B cell (primary cell): ENCODE results near the gene SEC14L6. TPM values are rescaled to one million over a fixed set of nuclear protein-coding genes. Genes with fewer than 3 reads are reported as not detected.

Experiments used
- ATAC-seq: fragments of 200-7000 bp; cut with Tn5 transposase; one replicate; pipeline ENCODE4 v1.10.0; 2021; ENCODE audit warnings: low read depth, mild to moderate bottlenecking, moderate number of reproducible peaks, moderate library complexity
- CTCF ChIA-PET: fragments of 350-600 bp; sonication (Branson Sonifier 250); formaldehyde crosslinking; loops from one replicate; lab custom pipeline; 2021; ENCODE audit warnings: antibody characterized with exemption, inconsistent platforms; lab: Charles Lee
- POLR2A ChIA-PET: fragments of 350-600 bp; sonication (Branson Sonifier 250); formaldehyde crosslinking; loops from one replicate; lab custom pipeline; 2021; ENCODE audit warnings: antibody characterized with exemption; lab: Charles Lee
- DNase-seq: peaks from one replicate; pipeline ENCODE4 v3.0.0; 2013
- H2AFZ ChIP-seq: 2 replicates; pipeline ENCODE4 v1.6.1; 2012; ENCODE audit warnings: mild to moderate bottlenecking, low read depth, low read length; ENCODE audit not compliant: insufficient read depth, poor library complexity, severe bottlenecking
- H3K27ac ChIP-seq, 2 donors: 1 replicate in 1 of 2; 2 replicates in 1 of 2; pipeline ENCODE4 v1.5.1; 2012 to 2013; ENCODE audit warnings: low read length in 2 of 2, mild to moderate bottlenecking in 2 of 2, moderate library complexity in 1 of 2
- H3K27me3 ChIP-seq, 4 experiments: fragments of 200-600 bp in 1 of 4; sonication (generic) in 1 of 4; replicated peaks in 1 of 4; 1 replicate in 2 of 4; 2 replicates in 2 of 4; pipeline versions ENCODE4 v1.6.1 to v1.7.0; 2013 to 2016; ENCODE audit warnings: low read length in 3 of 4, mild to moderate bottlenecking in 2 of 4, mixed read lengths in 1 of 4, moderate library complexity in 1 of 4; ENCODE audit not compliant: insufficient read depth in 4 of 4, control insufficient read depth in 3 of 4; ENCODE audit errors: control extremely low read depth in 1 of 4
- H3K36me3 ChIP-seq, 2 experiments: replicated peaks in 1 of 2; 1 replicate in 1 of 2; 2 replicates in 1 of 2; pipeline versions ENCODE4 v1.6.1 to v1.7.1; 2013; ENCODE audit warnings: low read length in 1 of 2; ENCODE audit not compliant: insufficient read depth in 2 of 2, control insufficient read depth in 1 of 2; ENCODE audit errors: control extremely low read depth in 1 of 2, extremely low read depth in 1 of 2
- H3K4me1 ChIP-seq, 2 donors: fragments of 200-600 bp in 1 of 2; sonication (generic) in 1 of 2; 1 replicate in 1 of 2; 2 replicates in 1 of 2; pipeline versions ENCODE4 v1.5.1 to v1.6.1; 2013 to 2017; ENCODE audit warnings: low read length in 2 of 2; ENCODE audit not compliant: control insufficient read depth in 2 of 2, insufficient read depth in 2 of 2
- H3K4me2 ChIP-seq: replicated peaks from 2 replicates; pipeline ENCODE3; 2012; ENCODE audit warnings: mild to moderate bottlenecking, low read depth, low read length; ENCODE audit not compliant: poor library complexity, severe bottlenecking
- H3K4me3 ChIP-seq, 5 experiments: fragments of 200-600 bp in 1 of 5; sonication (generic) in 1 of 5; 1 replicate in 3 of 5; 2 replicates in 2 of 5; pipeline versions ENCODE4 v1.5.1 to v1.7.0; 2011 to 2016; ENCODE audit warnings: low read length in 4 of 5, mild to moderate bottlenecking in 4 of 5, low read depth in 2 of 5, control low read depth in 1 of 5, moderate library complexity in 1 of 5; ENCODE audit not compliant: insufficient read depth in 1 of 5; ENCODE audit errors: control extremely low read depth in 1 of 5, extremely low read depth in 1 of 5
- H3K79me2 ChIP-seq: fragments of 200-600 bp; sonication (generic); one replicate; pipeline ENCODE4 v1.6.0; 2016; ENCODE audit warnings: low read length; ENCODE audit not compliant: control insufficient read depth, insufficient read depth
- H3K9ac ChIP-seq: fragments of 200-600 bp; sonication (generic); 2 replicates; pipeline ENCODE4 v1.6.1; 2017; ENCODE audit warnings: mild to moderate bottlenecking, low read length, moderate library complexity
- H3K9me3 ChIP-seq, 3 donors: one replicate each; pipeline versions ENCODE4 v1.6.1 to v1.7.1; 2013; ENCODE audit warnings: low read length in 2 of 3; ENCODE audit not compliant: control insufficient read depth in 2 of 3, insufficient read depth in 1 of 3; ENCODE audit errors: control extremely low read depth in 1 of 3
- H4K20me1 ChIP-seq: 2 replicates; pipeline ENCODE4 v1.6.0; 2012; ENCODE audit warnings: mild to moderate bottlenecking, low read length; ENCODE audit not compliant: insufficient read depth, control insufficient read depth, poor library complexity, severe bottlenecking
- H3K27ac Mint-ChIP-seq: one replicate; pipeline ENCODE4 v1.8.0; 2021; ENCODE audit warnings: mixed read lengths
- H3K27me3 Mint-ChIP-seq: one replicate; pipeline ENCODE4 v1.8.0; 2021; ENCODE audit warnings: mixed read lengths
- H3K4me1 Mint-ChIP-seq: one replicate; pipeline ENCODE4 v1.8.0; 2021; ENCODE audit warnings: mixed read lengths
- H3K4me3 Mint-ChIP-seq: one replicate; pipeline ENCODE4 v1.8.0; 2021; ENCODE audit warnings: mixed read lengths
- H3K9me3 Mint-ChIP-seq: one replicate; pipeline ENCODE4 v1.8.0; 2022; ENCODE audit warnings: mixed read lengths; ENCODE audit not compliant: insufficient read depth
- EZH2 ChIP-seq: IDR thresholded peaks from 2 replicates; pipeline ENCODE4 v1.6.1; 2012; ENCODE audit warnings: borderline replicate concordance, low read depth, mild to moderate bottlenecking, moderate library complexity, low read length; ENCODE audit not compliant: insufficient read depth, poor library complexity, severe bottlenecking
- WGBS: methylation state at CpG from one replicate; pipeline ENCODE4 v1.1.5; 2013; ENCODE audit warnings: missing lambda C conversion rate; ENCODE audit not compliant: insufficient coverage; 5-methylcytosine and 5-hydroxymethylcytosine counted together
- intact Hi-C: fragments of 100-400 bp; cut with micrococcal nuclease; formaldehyde crosslinking; loops from one replicate; pipeline ENCODE4 v1.10.0; 2022
- polyA plus RNA-seq: library from polyadenylated mRNA; depleted of rRNA; stranded (reverse); fragments of >200 nt; gene quantifications from 2 replicates; pipeline ENCODE4 v1.2.3, GENCODE V29; 2012
- total RNA-seq, 2 donors: library from RNA; stranded (reverse); fragments of 120-200 nt in 1 of 2; gene quantifications; 1 replicate in 1 of 2; 2 replicates in 1 of 2; pipeline versions ENCODE4 v1.2.3 to v1.2.4, GENCODE V29; 2013 to 2022
- TF ChIP-seq, protein P1 (sequence below): fragments of 200-600 bp; IDR thresholded peaks from one replicate; pipeline ENCODE4 v1.8.0; 2022; ENCODE audit warnings: antibody characterized with exemption, mild to moderate bottlenecking

Gene SEC14L6
- total and polyA plus RNA-seq, 2 donors (not counting 1 experiment from before 2014, with no cell fraction given), result not detected

DNA sequence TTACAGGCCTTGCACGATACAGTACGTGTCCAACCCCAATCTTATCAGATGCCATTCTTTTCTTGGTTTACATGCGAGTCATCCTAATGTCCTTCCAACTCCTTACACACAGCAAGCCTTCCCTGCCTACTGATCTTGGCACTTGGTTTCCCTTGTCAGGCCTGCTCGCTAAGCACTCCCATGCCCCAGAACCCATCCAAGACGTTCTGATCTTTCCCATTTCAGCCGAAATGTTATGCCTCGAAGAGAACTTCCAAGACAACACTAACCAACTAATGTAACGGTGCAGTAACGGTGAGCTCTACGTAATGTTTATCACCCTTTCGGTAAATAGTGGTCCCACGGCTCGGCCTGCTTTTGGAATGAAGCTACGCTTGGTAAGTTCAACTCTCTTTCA, 44.6 kb upstream of the SEC14L6 start:
- H3K27me3 Mint-ChIP-seq, result peaks cover 3% of the 10 kb centered on the region

DNA sequence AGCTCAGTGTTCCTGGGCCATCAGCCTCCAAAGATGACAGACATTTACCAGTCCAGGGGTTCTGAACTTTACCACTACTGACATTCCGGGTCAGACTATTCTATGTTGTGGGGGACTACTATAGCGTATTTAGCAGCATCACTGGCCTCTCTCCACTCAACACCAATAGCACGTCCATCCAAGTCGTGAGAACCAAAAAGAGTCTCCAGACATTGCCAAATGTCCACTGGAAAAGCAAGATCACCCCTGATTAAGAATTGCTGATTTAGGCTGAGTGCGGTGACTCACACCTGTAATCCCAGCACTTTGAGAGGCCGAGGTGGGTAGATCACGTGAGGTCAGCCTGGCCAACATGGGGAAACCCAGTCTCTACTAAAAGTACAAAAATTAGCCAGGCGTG, 39.9 kb upstream of the SEC14L6 start:
- H3K9me3 ChIP-seq, result no peaks in the 10 kb centered on the region
- 100% methylated on average over 6 of the region's 8 CpGs for WGBS
- TF ChIP-seq, protein P1, sequence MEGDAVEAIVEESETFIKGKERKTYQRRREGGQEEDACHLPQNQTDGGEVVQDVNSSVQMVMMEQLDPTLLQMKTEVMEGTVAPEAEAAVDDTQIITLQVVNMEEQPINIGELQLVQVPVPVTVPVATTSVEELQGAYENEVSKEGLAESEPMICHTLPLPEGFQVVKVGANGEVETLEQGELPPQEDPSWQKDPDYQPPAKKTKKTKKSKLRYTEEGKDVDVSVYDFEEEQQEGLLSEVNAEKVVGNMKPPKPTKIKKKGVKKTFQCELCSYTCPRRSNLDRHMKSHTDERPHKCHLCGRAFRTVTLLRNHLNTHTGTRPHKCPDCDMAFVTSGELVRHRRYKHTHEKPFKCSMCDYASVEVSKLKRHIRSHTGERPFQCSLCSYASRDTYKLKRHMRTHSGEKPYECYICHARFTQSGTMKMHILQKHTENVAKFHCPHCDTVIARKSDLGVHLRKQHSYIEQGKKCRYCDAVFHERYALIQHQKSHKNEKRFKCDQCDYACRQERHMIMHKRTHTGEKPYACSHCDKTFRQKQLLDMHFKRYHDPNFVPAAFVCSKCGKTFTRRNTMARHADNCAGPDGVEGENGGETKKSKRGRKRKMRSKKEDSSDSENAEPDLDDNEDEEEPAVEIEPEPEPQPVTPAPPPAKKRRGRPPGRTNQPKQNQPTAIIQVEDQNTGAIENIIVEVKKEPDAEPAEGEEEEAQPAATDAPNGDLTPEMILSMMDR, result no peak
- TF ChIP-seq EZH2, result no peak
- CTCF ChIA-PET, result no interaction called here
- intact Hi-C loops, result no loop called here
- no peak overlapping the region for H3K27ac ChIP-seq
- peaks cover 2 to 78% of the 10 kb centered on the region in 2 experiments for H3K36me3 ChIP-seq
- no peak overlapping the region for H2AFZ ChIP-seq
- ATAC-seq, result no peak
- POLR2A ChIA-PET, result no interaction called here
- H3K27me3 ChIP-seq, result no peaks in the 10 kb centered on the region
- Mint-ChIP-seq H3K27ac (no peak overlapping the region), H3K9me3 (no peaks in the 10 kb centered on the region), H3K4me1 (no peaks in the 10 kb centered on the region), H3K27me3 (no peaks in the 10 kb centered on the region), H3K4me3 (no peak overlapping the region)
- peaks cover 64% of the 10 kb centered on the region for H4K20me1 ChIP-seq
- no peak for DNase-seq
- peaks cover 21% of the 10 kb centered on the region for H3K79me2 ChIP-seq
- H3K4me1 ChIP-seq, result peaks cover 11 to 17% of the 10 kb centered on the region in 2 donors
- no peak overlapping the region for H3K4me2 ChIP-seq
- no peak overlapping the region for H3K4me3 ChIP-seq
- H3K9ac ChIP-seq, result no peak overlapping the region

More for the DNA sequence above, 44.6 kb upstream of the SEC14L6 start:
- 7% methylated on average over 14 of the region's 14 CpGs for WGBS
- H3K4me1 ChIP-seq, result peaks cover 14 to 22% of the 10 kb centered on the region in 2 donors
- intact Hi-C loops, result loop anchor here (5.0 to 10.0 kb wide), 8 partner anchors 196 to 1881 kb away; partner anchors contain the start of genes CASTOR1, DEPDC5, FBXO7 and MTMR3
- H4K20me1 ChIP-seq, result peaks cover 23% of the 10 kb centered on the region
- peak overlapping the region; percentile 89 for H3K9ac ChIP-seq
- H3K79me2 ChIP-seq, result peaks cover 24% of the 10 kb centered on the region
- H3K27ac ChIP-seq, result peak overlapping the region; percentile 95 to 98
- ATAC-seq, result no peak
- peaks cover 2 to 32% of the 10 kb centered on the region in 2 experiments for H3K36me3 ChIP-seq
- peak overlapping the region; percentile 92 for H3K4me2 ChIP-seq
- H3K9me3 Mint-ChIP-seq, result no peaks in the 10 kb centered on the region
- ChIA-PET CTCF (interaction anchor here (0.8 to 1.3 kb wide), 3 partner anchors 163 to 331 kb away, joined by 3 read pairs; partner anchors contain the start of gene RNF215), POLR2A (interaction anchor here (0.5 to 1.3 kb wide), 3 partner anchors 15 to 89 kb away, joined by 3 to 4 read pairs (median 3); partner anchors contain the start of genes SLC35E4 and TCN2)
- H3K9me3 ChIP-seq, result no peaks in the 10 kb centered on the region
- H3K27me3 ChIP-seq, result peaks cover 0 to 2% (median under 1%) of the 10 kb centered on the region in 4 experiments
- H2AFZ ChIP-seq, result peak overlapping the region; percentile 78
- H3K4me1 Mint-ChIP-seq, result no peaks in the 10 kb centered on the region
- no peak for TF ChIP-seq EZH2
- TF ChIP-seq, protein P1, result no peak
- H3K4me3 ChIP-seq, result peak overlapping the region; percentile 81 to 95 (median 91)
- no peak for DNase-seq
- H3K4me3 Mint-ChIP-seq, result no peak overlapping the region
- no peak overlapping the region for H3K27ac Mint-ChIP-seq
